Retinal pigment epithelial cell (primary cell): ENCODE data around the gene RBMS3.
"Not testable (repeated sequence)": the region's sequence is repeated elsewhere in the genome, so short reads cannot be mapped to it uniquely, and the experiment has no call there.

Source experiments
- DNase-seq: peaks from one replicate; pipeline ENCODE4 v3.0.0-alpha.2; 2010; ENCODE audit warnings: low read depth
- H3K4me3 ChIP-seq: 2 replicates; pipeline ENCODE4 v1.5.1; 2011; ENCODE audit warnings: mild to moderate bottlenecking, low read length, control low read depth, moderate library complexity
- TF ChIP-seq, protein P1 (sequence below): conservative IDR thresholded peaks from 2 replicates; pipeline ENCODE4 v1.5.1; 2011; ENCODE audit warnings: low read depth, low read length, control low read depth, inconsistent platforms

Gene RBMS3

GRCh38 chr3:29280404-29281093 is at the start of gene RBMS3:
Gene RBMS3, plus strand, starts transcription at chr3:29281071.
- TF ChIP-seq, protein P1, sequence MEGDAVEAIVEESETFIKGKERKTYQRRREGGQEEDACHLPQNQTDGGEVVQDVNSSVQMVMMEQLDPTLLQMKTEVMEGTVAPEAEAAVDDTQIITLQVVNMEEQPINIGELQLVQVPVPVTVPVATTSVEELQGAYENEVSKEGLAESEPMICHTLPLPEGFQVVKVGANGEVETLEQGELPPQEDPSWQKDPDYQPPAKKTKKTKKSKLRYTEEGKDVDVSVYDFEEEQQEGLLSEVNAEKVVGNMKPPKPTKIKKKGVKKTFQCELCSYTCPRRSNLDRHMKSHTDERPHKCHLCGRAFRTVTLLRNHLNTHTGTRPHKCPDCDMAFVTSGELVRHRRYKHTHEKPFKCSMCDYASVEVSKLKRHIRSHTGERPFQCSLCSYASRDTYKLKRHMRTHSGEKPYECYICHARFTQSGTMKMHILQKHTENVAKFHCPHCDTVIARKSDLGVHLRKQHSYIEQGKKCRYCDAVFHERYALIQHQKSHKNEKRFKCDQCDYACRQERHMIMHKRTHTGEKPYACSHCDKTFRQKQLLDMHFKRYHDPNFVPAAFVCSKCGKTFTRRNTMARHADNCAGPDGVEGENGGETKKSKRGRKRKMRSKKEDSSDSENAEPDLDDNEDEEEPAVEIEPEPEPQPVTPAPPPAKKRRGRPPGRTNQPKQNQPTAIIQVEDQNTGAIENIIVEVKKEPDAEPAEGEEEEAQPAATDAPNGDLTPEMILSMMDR, result peak; percentile 55
- DNase-seq, result peak; percentile 78
- H3K4me3 ChIP-seq, result peak within 1 kb of the TSS; percentile 69

- DNase-seq, result peak; percentile 46
- H3K4me3 ChIP-seq, result not testable (repeated sequence)
These were observed 47.7 kb upstream of the RBMS3 start for GRCh38 chr3:29233126-29233525.

GRCh38 chr3:29236146-29236840 is 44.6 kb upstream of the RBMS3 start:
- H3K4me3 ChIP-seq, result no peak overlapping the region
- TF ChIP-seq, protein P1, result no peak
- DNase-seq, result no peak

DNA sequence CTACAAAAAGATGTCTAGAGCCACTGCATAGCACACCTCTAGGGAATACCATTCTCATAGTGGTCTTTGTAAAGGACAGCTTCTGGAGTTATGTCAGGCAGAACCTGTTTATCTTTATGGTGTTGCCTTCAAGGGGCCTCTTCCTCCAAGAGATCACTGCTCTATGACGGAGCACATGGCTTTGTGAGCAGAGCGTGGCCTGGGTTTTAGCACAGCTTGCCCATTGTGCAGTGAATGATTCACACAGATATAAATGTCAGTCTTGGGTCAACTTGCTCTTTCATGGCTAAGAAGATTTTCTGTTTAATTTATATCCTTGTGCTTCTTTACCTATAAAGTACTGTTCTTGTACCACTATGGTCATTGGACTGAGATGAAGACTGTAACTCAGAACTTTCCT is 41.5 kb upstream of the RBMS3 start:
- no peak for DNase-seq
- TF ChIP-seq, protein P1, result no peak
- no peak overlapping the region for H3K4me3 ChIP-seq

DNA sequence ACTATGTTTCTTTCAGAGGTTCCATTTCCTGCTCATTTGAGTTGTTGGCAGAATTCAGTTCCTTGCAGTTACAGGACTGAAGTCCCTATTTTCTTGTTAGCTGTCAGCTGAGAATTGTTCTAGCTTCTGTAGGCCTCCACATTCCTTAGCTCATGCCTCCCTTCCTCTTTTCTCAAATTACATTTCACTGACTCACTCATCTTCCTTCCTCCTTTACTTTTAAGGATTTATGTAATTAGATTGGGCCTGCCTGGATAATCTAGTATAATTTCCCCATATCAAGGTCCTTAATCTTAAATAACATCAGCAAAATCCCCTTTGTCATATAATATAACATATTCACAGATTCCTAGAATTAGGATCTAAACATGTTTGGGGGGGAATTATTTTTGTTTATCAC is 40.6 kb upstream of the RBMS3 start:
- TF ChIP-seq, protein P1, result no peak
- DNase-seq, result peak; percentile 61

DNA sequence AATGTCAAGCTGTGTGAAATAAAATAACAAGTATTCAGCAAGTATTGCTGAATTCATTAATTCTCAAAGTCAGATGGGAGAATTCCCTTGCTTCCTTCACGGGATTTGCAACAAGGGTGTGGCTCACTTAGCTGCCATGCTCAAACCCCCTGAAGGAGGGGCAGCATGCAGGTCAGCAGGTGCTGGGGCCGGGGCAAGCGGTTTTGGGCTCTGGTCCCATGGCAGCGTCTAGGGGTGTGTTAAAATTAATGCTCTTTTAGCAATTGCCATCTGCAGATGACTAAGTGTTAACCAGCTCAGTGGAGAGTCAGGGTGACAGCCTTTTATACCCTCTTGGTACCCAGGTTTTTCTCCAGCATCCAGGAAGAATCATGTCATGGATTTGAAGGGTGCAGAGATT is 40.0 kb upstream of the RBMS3 start:
- no peak overlapping the region for H3K4me3 ChIP-seq
- TF ChIP-seq, protein P1, result no peak
- DNase-seq, result no peak

More for the DNA sequence above, 40.6 kb upstream of the RBMS3 start:
- no peak overlapping the region for H3K4me3 ChIP-seq

GRCh38 chr3:29241855-29242254 is 39.0 kb upstream of the RBMS3 start:
- DNase-seq, result no peak
- H3K4me3 ChIP-seq, result no peak overlapping the region
- TF ChIP-seq, protein P1, result no peak
